Esophagus muscularis mucosa (tissue), 4 donors: ENCODE results near the gene CTNNA3. TPM values are rescaled to one million over a fixed set of nuclear protein-coding genes. Genes with fewer than 3 reads are reported as not detected.

Experiments used
- DNase-seq: peaks from one replicate; pipeline ENCODE4 v3.0.0-alpha.2; 2017; ENCODE audit errors: extremely low spot score
- H3K27ac ChIP-seq, 4 donors: fragments of 200-600 bp; sonication (generic); replicated peaks in 1 of 4; 1 replicate in 3 of 4; 2 replicates in 1 of 4; pipeline ENCODE4 v1.5.1; 2016 to 2019; ENCODE audit warnings: mild to moderate bottlenecking in 1 of 4
- H3K27me3 ChIP-seq, 4 donors: fragments of 200-600 bp; sonication (generic); one replicate each; pipeline versions ENCODE4 v1.5.1 to v1.6.0; 2016 to 2019
- H3K36me3 ChIP-seq, 4 donors: fragments of 200-600 bp; sonication (generic); one replicate each; pipeline ENCODE4 v1.5.1; 2016 to 2019
- H3K4me1 ChIP-seq, 4 donors: fragments of 200-600 bp; sonication (generic); one replicate each; pipeline ENCODE4 v1.5.1; 2016 to 2019
- H3K4me3 ChIP-seq, 4 donors: fragments of 200-600 bp; sonication (generic); 1 replicate in 2 of 4; 2 replicates in 2 of 4; pipeline ENCODE4 v1.5.1; 2016 to 2019; ENCODE audit warnings: mild to moderate bottlenecking in 4 of 4, moderate library complexity in 1 of 4
- H3K9me3 ChIP-seq, 4 donors: fragments of 200-600 bp; sonication (generic); 1 replicate in 3 of 4; 2 replicates in 1 of 4; pipeline ENCODE4 v1.5.1; 2016 to 2019
- EP300 ChIP-seq: sonication (generic); formaldehyde crosslinking; IDR thresholded peaks from one replicate; pipeline ENCODE4 v1.6.1; 2017; ENCODE audit warnings: antibody characterized with exemption
- POLR2A ChIP-seq: fragments of 450-650 bp; IDR thresholded peaks from one replicate; pipeline ENCODE4 v1.6.1; 2017; ENCODE audit warnings: antibody characterized with exemption, moderate library complexity, mild to moderate bottlenecking, low read depth
- POLR2AphosphoS5 ChIP-seq, 2 donors: sonication (generic); formaldehyde crosslinking; IDR thresholded peaks; one replicate each; pipeline ENCODE4 v1.6.1; 2017; ENCODE audit warnings: antibody characterized with exemption in 2 of 2
- WGBS: methylation state at CpG from one replicate; pipeline ENCODE4 v1.1.5; 2018; 5-methylcytosine and 5-hydroxymethylcytosine counted together
- intact Hi-C: fragments of 100-400 bp; cut with DNase I; formaldehyde crosslinking; loops from one replicate; pipeline ENCODE4 v1.15.1; 2023
- total RNA-seq, 4 donors: library from RNA; depleted of rRNA; stranded (reverse); fragments of >200 nt; gene quantifications; one replicate each; pipeline versions ENCODE4 v1.1.0 to v1.2.1, GENCODE V29; 2016
- TF ChIP-seq, protein P1 (sequence below), 3 experiments: fragments of 200-600 bp in 2 of 3; fragments of 450-650 bp in 1 of 3; sonication (generic) in 2 of 3; IDR thresholded peaks; one replicate each; pipeline ENCODE4 v1.5.1; 2017 to 2019; ENCODE audit warnings: antibody characterized with exemption in 3 of 3, mild to moderate bottlenecking in 2 of 3, moderate library complexity in 1 of 3

CTNNA3 gene
- total RNA-seq, 4 donors from 2014 or later: 5.1 to 27.8 (median 17.6) TPM

DNA sequence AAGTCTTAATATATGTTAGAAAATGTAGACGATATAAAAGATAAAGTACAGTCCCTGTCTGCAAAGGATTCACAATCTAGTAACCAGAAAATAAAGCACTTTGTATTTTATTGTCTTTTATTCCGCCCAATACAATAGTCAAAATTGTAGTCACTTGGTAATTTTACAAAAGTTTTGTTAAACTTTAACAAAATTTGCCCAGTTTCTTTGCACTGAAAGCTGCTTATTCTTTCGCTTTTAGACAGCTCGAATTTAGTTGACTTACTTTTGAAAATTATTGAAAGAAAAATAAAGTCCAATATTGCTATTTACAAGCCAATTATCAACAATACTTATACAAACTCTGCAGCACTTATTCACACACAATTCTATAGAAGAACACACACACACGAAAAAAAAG, 1305.1 kb downstream of the CTNNA3 start:
- Histone ChIP-seq H3K27ac (no peak overlapping the region), H3K36me3 (no peaks in the 10 kb centered on the region), H3K4me1 (no peaks in the 10 kb centered on the region), H3K9me3 (peaks cover 0 to 5% (median 0%) of the 10 kb centered on the region in 4 donors), H3K27me3 (no peaks in the 10 kb centered on the region), H3K4me3 (no peak overlapping the region)
- TF ChIP-seq EP300 (no peak), POLR2AphosphoS5 (IDR thresholded peaks at IDR 0.05) (no peak), POLR2A (no peak)
- TF ChIP-seq, protein P1, sequence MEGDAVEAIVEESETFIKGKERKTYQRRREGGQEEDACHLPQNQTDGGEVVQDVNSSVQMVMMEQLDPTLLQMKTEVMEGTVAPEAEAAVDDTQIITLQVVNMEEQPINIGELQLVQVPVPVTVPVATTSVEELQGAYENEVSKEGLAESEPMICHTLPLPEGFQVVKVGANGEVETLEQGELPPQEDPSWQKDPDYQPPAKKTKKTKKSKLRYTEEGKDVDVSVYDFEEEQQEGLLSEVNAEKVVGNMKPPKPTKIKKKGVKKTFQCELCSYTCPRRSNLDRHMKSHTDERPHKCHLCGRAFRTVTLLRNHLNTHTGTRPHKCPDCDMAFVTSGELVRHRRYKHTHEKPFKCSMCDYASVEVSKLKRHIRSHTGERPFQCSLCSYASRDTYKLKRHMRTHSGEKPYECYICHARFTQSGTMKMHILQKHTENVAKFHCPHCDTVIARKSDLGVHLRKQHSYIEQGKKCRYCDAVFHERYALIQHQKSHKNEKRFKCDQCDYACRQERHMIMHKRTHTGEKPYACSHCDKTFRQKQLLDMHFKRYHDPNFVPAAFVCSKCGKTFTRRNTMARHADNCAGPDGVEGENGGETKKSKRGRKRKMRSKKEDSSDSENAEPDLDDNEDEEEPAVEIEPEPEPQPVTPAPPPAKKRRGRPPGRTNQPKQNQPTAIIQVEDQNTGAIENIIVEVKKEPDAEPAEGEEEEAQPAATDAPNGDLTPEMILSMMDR (IDR thresholded peaks at IDR 0.05): no peak
- DNase-seq: no peak
- 84% methylated on average over 5 of the region's 5 CpGs for WGBS
- intact Hi-C loops: no loop called here

- no peak for TF ChIP-seq EP300
- TF ChIP-seq POLR2A: no peak
- TF ChIP-seq, protein P1 (IDR thresholded peaks at IDR 0.05): no peak
- TF ChIP-seq POLR2AphosphoS5 (IDR thresholded peaks at IDR 0.05): no peak
- no peaks in the 10 kb centered on the region for H3K4me1 ChIP-seq
- no peaks in the 10 kb centered on the region for H3K9me3 ChIP-seq
- H3K36me3 ChIP-seq: no peaks in the 10 kb centered on the region
- H3K27me3 ChIP-seq: no peaks in the 10 kb centered on the region
- H3K27ac ChIP-seq: no peak overlapping the region
- intact Hi-C loops: no loop called here
- no peak overlapping the region for H3K4me3 ChIP-seq
- DNase-seq: no peak
These were observed 1315.0 kb downstream of the CTNNA3 start for GRCh38 chr10:66381045-66381444.

DNA sequence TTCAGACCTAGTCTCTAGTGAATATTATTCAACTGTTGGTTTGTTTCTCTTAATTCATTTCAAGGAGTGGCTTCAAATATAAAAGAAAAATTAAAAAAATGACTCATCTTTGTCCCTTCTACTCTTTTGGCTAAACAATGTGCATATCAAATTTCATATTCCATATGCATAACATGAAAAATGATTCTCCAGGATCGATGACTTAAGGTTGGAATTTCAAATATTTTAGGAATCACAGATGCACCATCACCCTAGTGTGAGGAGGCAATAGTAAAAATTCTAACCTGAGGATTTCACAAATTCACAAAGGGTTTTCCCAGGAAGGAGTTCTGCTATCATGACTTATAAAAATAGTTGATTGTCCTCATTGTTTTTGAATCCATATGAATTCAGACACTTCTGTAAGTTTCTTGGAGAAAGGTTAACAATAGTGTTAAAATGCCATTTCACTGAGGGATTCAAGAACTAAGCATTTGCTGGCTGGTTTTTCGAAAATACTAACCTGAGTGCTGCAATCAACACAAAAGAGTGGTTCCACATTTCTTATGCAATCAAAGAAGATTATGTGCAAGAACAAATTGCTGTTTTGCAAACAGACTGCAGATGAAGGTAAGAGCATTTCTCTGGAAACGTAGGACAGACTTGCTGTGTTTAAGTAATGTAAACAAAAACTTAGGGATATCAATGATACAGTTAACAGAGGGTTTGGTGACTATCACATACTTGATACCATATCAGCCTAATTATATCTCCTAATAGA, 1317.7 kb downstream of the CTNNA3 start:
- H3K36me3 ChIP-seq: no peaks in the 10 kb centered on the region
- TF ChIP-seq POLR2AphosphoS5 (IDR thresholded peaks at IDR 0.05): no peak
- H3K9me3 ChIP-seq: no peaks in the 10 kb centered on the region
- no peak overlapping the region for H3K27ac ChIP-seq
- no peak for DNase-seq
- 58% methylated on average over 3 of the region's 3 CpGs for WGBS
- intact Hi-C loops: no loop called here
- H3K4me1 ChIP-seq: no peaks in the 10 kb centered on the region
- H3K4me3 ChIP-seq: no peak overlapping the region
- no peaks in the 10 kb centered on the region for H3K27me3 ChIP-seq

DNA sequence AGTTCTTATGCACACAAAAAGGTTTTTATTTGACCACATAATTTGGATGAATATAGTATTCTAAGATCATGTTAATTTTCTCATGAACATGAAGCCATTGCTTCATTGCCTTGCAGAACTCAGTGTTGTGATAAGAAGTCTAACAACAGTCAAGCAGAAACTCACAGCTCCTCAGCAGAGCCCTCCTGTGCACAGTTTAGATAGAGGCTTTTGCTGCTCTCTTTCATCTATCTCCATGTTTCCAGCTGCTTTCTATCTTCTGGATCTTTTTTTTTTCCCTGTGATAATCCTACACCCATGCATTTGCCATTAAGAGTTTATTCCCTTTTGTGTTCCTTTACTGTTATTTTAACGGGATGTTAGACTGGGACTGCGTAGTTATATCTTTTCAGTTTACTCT, 1327.8 kb downstream of the CTNNA3 start:
- Histone ChIP-seq H3K4me1 (no peaks in the 10 kb centered on the region), H3K27ac (no peak overlapping the region), H3K9me3 (peaks cover 0 to 5% (median 0%) of the 10 kb centered on the region in 4 donors), H3K36me3 (no peaks in the 10 kb centered on the region), H3K27me3 (no peaks in the 10 kb centered on the region), H3K4me3 (no peak overlapping the region)
- TF ChIP-seq EP300 (no peak), POLR2AphosphoS5 (IDR thresholded peaks at IDR 0.05) (no peak), POLR2A (no peak)
- TF ChIP-seq, protein P1 (IDR thresholded peaks at IDR 0.05): no peak
- WGBS: 60% methylated on average over 2 of the region's 2 CpGs
- intact Hi-C loops: no loop called here
- no peak for DNase-seq

DNA sequence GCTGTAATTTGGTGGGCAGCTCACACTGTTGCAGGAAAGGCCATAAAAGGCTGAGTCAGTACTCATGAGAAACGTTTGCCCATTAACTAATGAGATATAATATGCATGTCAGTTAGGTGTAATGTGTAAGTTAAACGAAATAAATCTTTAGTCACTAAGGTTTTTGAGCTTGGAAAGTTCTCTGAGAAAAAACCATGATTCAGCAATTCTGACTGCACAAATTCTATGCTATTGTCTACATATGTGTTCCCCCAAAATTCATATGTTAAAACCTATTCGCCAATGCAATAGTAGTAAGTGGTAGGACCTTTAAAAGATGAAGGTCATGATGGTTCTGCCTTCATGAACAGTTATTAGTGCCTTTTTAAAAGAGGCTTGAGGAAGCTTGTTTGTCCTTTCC, 1329.8 kb downstream of the CTNNA3 start:
- H3K4me1 ChIP-seq: no peaks in the 10 kb centered on the region
- TF ChIP-seq POLR2AphosphoS5 (IDR thresholded peaks at IDR 0.05) (no peak), POLR2A (no peak), EP300 (no peak)
- TF ChIP-seq, protein P1 (IDR thresholded peaks at IDR 0.05): no peak
- WGBS: 61% methylated on average over 3 of the region's 3 CpGs
- no peaks in the 10 kb centered on the region for H3K36me3 ChIP-seq
- no peaks in the 10 kb centered on the region for H3K27me3 ChIP-seq
- no peak for DNase-seq
- intact Hi-C loops: no loop called here
- H3K27ac ChIP-seq: no peak overlapping the region
- H3K9me3 ChIP-seq: peaks cover 0 to 5% (median 0%) of the 10 kb centered on the region in 4 donors
- no peak overlapping the region for H3K4me3 ChIP-seq
